ENCODE measurements around the gene CCM2. TPM values are rescaled to one million over a fixed set of nuclear protein-coding genes. Genes with fewer than 3 reads are reported as not detected.

The CCM2 gene
- total and polyA plus RNA-seq, 4 donors, result 21.7 to 57.6 (median 51.1) TPM

DNA sequence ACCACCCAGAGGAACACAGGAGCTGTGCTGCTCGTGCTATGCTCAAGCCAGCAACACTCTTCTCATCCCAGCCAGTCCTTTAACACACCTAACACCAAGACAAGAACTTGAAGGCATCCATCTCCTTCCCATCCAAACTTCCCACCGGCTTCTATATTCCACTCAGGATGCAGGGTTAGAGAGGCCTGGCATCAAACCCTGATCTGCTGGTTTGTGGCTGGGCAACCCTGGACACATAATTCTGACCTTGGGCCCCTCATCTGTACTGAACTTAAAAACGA, 15.6 kb upstream of the CCM2 start:
- DNase-seq, result no peak
- Histone ChIP-seq H3K9me3 (ENCODE audit: control insufficient read depth in 4 of 4, insufficient read depth in 3 of 4, low read length in 3 of 4) (no peaks in the 10 kb centered on the region), H3K9ac (ENCODE audit: insufficient read depth in 1 of 2, low read length in 2 of 2) (no peak overlapping the region), H3K27ac (ENCODE audit: low read depth in 1 of 2, low read length in 1 of 2) (peak overlapping the region in 1 of 2 donors; percentile 41), H3K4me3 (no peak overlapping the region), H3K27me3 (ENCODE audit: control insufficient read depth in 3 of 3, insufficient read depth in 3 of 3, low read length in 2 of 3) (no peaks in the 10 kb centered on the region), H3K4me1 (ENCODE audit: control insufficient read depth in 5 of 5, insufficient read depth in 5 of 5, low read length in 5 of 5) (peaks cover 0 to 39% (median 7%) of the 10 kb centered on the region in 5 donors), H3K36me3 (ENCODE audit: control insufficient read depth in 4 of 4, insufficient read depth in 4 of 4, low read length in 4 of 4) (peaks cover 11 to 30% (median 18%) of the 10 kb centered on the region in 4 donors)
- 71% methylated on average over 3 of the region's 3 CpGs for WGBS, 2 donors
- no peak for ATAC-seq (ENCODE audit: insufficient read depth, low FRiP score)
- TF ChIP-seq, protein P1, sequence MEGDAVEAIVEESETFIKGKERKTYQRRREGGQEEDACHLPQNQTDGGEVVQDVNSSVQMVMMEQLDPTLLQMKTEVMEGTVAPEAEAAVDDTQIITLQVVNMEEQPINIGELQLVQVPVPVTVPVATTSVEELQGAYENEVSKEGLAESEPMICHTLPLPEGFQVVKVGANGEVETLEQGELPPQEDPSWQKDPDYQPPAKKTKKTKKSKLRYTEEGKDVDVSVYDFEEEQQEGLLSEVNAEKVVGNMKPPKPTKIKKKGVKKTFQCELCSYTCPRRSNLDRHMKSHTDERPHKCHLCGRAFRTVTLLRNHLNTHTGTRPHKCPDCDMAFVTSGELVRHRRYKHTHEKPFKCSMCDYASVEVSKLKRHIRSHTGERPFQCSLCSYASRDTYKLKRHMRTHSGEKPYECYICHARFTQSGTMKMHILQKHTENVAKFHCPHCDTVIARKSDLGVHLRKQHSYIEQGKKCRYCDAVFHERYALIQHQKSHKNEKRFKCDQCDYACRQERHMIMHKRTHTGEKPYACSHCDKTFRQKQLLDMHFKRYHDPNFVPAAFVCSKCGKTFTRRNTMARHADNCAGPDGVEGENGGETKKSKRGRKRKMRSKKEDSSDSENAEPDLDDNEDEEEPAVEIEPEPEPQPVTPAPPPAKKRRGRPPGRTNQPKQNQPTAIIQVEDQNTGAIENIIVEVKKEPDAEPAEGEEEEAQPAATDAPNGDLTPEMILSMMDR (IDR thresholded peaks at IDR 0.05; ENCODE audit: control extremely low read depth, extremely low read depth), result no peak

- Histone ChIP-seq H3K36me3 (ENCODE audit: control insufficient read depth in 4 of 4, insufficient read depth in 4 of 4, low read length in 4 of 4) (peaks cover 11 to 30% (median 18%) of the 10 kb centered on the region in 4 donors), H3K9me3 (ENCODE audit: control insufficient read depth in 4 of 4, insufficient read depth in 3 of 4, low read length in 3 of 4) (no peaks in the 10 kb centered on the region), H3K9ac (ENCODE audit: insufficient read depth in 1 of 2, low read length in 2 of 2) (peak overlapping the region; percentile 96 to 97), H3K4me1 (ENCODE audit: control insufficient read depth in 5 of 5, insufficient read depth in 5 of 5, low read length in 5 of 5) (peaks cover 0 to 31% (median 7%) of the 10 kb centered on the region in 5 donors), H3K27ac (ENCODE audit: low read depth in 1 of 2, low read length in 1 of 2) (peak overlapping the region in 1 of 2 donors; percentile 35), H3K27me3 (ENCODE audit: control insufficient read depth in 3 of 3, insufficient read depth in 3 of 3, low read length in 2 of 3) (no peaks in the 10 kb centered on the region), H3K4me3 (no peak overlapping the region)
- TF ChIP-seq, protein P1 (IDR thresholded peaks at IDR 0.05; ENCODE audit: control extremely low read depth, extremely low read depth), result no peak
- DNase-seq (no peak), ATAC-seq (ENCODE audit: insufficient read depth, low FRiP score) (no peak)
- 67% methylated on average over 6 of the region's 6 CpGs for WGBS, 2 donors
Measured at GRCh38 chr7:44985033-44985695, 14.8 kb upstream of the CCM2 start.

DNA sequence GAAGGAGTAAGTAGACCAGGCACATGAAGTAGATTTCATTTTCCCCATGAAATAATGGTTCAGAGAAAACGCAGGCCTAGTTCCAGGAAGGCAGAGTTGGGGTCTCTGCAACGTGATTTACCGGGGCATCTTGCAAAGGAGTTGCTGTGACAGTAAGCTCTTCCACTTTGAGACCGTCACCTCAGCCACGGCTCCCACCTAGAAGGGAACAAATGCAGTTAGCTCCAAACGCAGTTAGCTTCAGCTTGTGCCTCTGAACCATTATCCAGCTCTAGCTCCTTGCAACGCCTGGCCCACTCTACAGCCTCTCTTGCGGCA, 14.1 kb upstream of the CCM2 start:
- peaks cover 0 to 24% (median 7%) of the 10 kb centered on the region in 5 donors for H3K4me1 ChIP-seq (ENCODE audit: control insufficient read depth in 5 of 5, insufficient read depth in 5 of 5, low read length in 5 of 5)
- whole genome bisulfite sequencing, 2 donors, result 5 to 17% methylated on average over 8 of the region's 8 CpGs
- H3K36me3 ChIP-seq (ENCODE audit: control insufficient read depth in 4 of 4, insufficient read depth in 4 of 4, low read length in 4 of 4), result peaks cover 11 to 30% (median 18%) of the 10 kb centered on the region in 4 donors

More for the DNA sequence above, 14.1 kb upstream of the CCM2 start:
- Histone ChIP-seq H3K9me3 (ENCODE audit: control insufficient read depth in 4 of 4, insufficient read depth in 3 of 4, low read length in 3 of 4) (no peaks in the 10 kb centered on the region), H3K27ac (ENCODE audit: low read depth in 1 of 2, low read length in 1 of 2) (peak overlapping the region; percentile 86 to 99), H3K27me3 (ENCODE audit: control insufficient read depth in 3 of 3, insufficient read depth in 3 of 3, low read length in 2 of 3) (no peaks in the 10 kb centered on the region), H3K4me3 (peak overlapping the region; percentile 83), H3K9ac (ENCODE audit: insufficient read depth in 1 of 2, low read length in 2 of 2) (peak overlapping the region; percentile 96 to 97)
- ATAC-seq (ENCODE audit: insufficient read depth, low FRiP score), result no peak
- TF ChIP-seq, protein P1 (IDR thresholded peaks at IDR 0.05; ENCODE audit: control extremely low read depth, extremely low read depth), result no peak
- no peak for DNase-seq

All from lung (tissue), 12 donors.